ENCODE results near the gene IL20RA.

IL20RA gene

GRCh38 chr6:137008204-137008603 is 36.6 kb downstream of the IL20RA start:
- DNase-seq (ENCODE audit: low read depth in 3 of 3): no peak

- DNase-seq (ENCODE audit: low read depth in 3 of 3): no peak
Observed at GRCh38 chr6:137006056-137006455, 38.7 kb downstream of the IL20RA start.

- no peak for DNase-seq (ENCODE audit: low read depth in 3 of 3)
Observed at GRCh38 chr6:137005073-137005472, 39.7 kb downstream of the IL20RA start.

- no peak for DNase-seq (ENCODE audit: low read depth in 3 of 3)
Observed at GRCh38 chr6:137002505-137002904, 42.3 kb downstream of the IL20RA start.

- no peak for DNase-seq (ENCODE audit: low read depth in 3 of 3)
Observed at GRCh38 chr6:137001977-137002302, 42.8 kb downstream of the IL20RA start.

- no peak for DNase-seq (ENCODE audit: low read depth in 3 of 3)
Observed at GRCh38 chr6:137001299-137001976, 43.3 kb downstream of the IL20RA start.

- no peak for DNase-seq (ENCODE audit: low read depth in 3 of 3)
Observed at GRCh38 chr6:137000825-137001224, 43.9 kb downstream of the IL20RA start.

- DNase-seq (ENCODE audit: low read depth in 3 of 3): no peak
Observed at GRCh38 chr6:136995521-136995920, 49.2 kb downstream of the IL20RA start.

- no peak for DNase-seq (ENCODE audit: low read depth in 3 of 3)
Observed at GRCh38 chr6:136994782-136995181, 50.0 kb downstream of the IL20RA start.

- no peak for DNase-seq (ENCODE audit: low read depth in 3 of 3)
Observed at GRCh38 chr6:136992113-136992512, 52.7 kb downstream of the IL20RA start.

- DNase-seq (ENCODE audit: low read depth in 3 of 3): no peak
Observed at GRCh38 chr6:136991646-136992045, 53.1 kb downstream of the IL20RA start.

GRCh38 chr6:136990754-136991153 is 54.0 kb downstream of the IL20RA start:
- no peak for DNase-seq (ENCODE audit: low read depth in 3 of 3)

- DNase-seq (ENCODE audit: low read depth in 3 of 3): no peak
Observed at GRCh38 chr6:136990242-136990578, 54.6 kb downstream of the IL20RA start.

- no peak for DNase-seq (ENCODE audit: low read depth in 3 of 3)
Observed at GRCh38 chr6:136989571-136990241, 55.1 kb downstream of the IL20RA start.

GRCh38 chr6:136987526-136987925 is 57.2 kb downstream of the IL20RA start:
- DNase-seq (ENCODE audit: low read depth in 3 of 3): no peak

GRCh38 chr6:136985502-136985901 is 59.3 kb downstream of the IL20RA start:
- DNase-seq (ENCODE audit: low read depth in 3 of 3): no peak

- DNase-seq (ENCODE audit: low read depth in 3 of 3): no peak
Observed at GRCh38 chr6:136984578-136984977, 60.2 kb downstream of the IL20RA start.

GRCh38 chr6:136983687-136984086 is 61.1 kb downstream of the IL20RA start:
- no peak for DNase-seq (ENCODE audit: low read depth in 3 of 3)

GRCh38 chr6:136982928-136983327 is 61.8 kb downstream of the IL20RA start:
- no peak for DNase-seq (ENCODE audit: low read depth in 3 of 3)

- no peak for DNase-seq (ENCODE audit: low read depth in 3 of 3)
Observed at GRCh38 chr6:136980070-136980469, 64.7 kb downstream of the IL20RA start.

GRCh38 chr6:136979206-136979605 is 65.6 kb downstream of the IL20RA start:
- DNase-seq (ENCODE audit: low read depth in 3 of 3): no peak

GRCh38 chr6:136977075-136977474 is 67.7 kb downstream of the IL20RA start:
- no peak for DNase-seq (ENCODE audit: low read depth in 3 of 3)

- no peak for DNase-seq (ENCODE audit: low read depth in 3 of 3)
Observed at GRCh38 chr6:136975089-136975715, 69.6 kb downstream of the IL20RA start.
